ENCODE data around the gene CDCA4. TPM values are rescaled to one million over a fixed set of nuclear protein-coding genes. Genes with fewer than 3 reads are reported as not detected.

The CDCA4 gene
- total RNA-seq, 1 donor from 2014 or later = 64.6 TPM

DNA sequence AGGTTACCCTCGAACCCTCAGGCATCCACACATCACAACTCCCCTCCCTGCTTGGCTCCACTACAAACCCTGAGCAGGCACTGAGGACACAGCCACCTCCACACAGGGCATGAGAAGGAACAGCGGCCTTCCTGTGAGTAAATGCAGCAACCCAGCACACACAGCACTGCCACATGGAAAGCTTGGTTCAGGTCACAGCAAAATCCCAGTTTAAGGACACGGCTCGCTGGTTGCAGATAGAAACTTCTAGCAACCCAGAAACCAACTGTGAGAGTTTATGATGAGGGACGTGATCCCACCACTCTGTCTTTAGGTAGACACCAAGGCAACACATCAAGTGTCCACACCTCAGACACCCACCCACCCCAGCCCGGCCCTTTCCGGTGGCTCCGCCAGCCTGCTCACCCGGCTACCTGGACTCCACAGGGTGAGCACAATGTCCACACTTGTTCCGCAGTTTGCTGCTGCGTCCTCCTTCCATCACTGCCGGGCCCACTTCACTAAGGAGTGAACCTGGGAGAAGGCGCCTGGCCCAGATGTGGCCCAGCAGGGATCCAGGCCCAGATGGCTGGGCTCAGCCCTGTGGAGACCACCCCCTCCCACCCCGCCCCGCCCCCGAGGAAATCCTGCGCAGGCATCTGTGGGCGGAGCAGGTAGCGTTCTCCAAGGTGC lies 13.2 kb downstream of the CDCA4 start:
- H3K36me3 Mint-ChIP-seq (ENCODE audit: low read depth) = peaks cover 27% of the 10 kb centered on the region
- no peak overlapping the region for H3K4me3 Mint-ChIP-seq
- H3K9me3 Mint-ChIP-seq = no peaks in the 10 kb centered on the region
- H3K27me3 Mint-ChIP-seq = no peaks in the 10 kb centered on the region
- intact Hi-C loops (cut with micrococcal nuclease) = no loop called here
- no peak for DNase-seq
- no peak overlapping the region for H3K27ac Mint-ChIP-seq
- H3K4me1 Mint-ChIP-seq = peaks cover 7% of the 10 kb centered on the region

- intact Hi-C loops (cut with micrococcal nuclease) = no loop called here
- Mint-ChIP-seq H3K36me3 (ENCODE audit: low read depth) (peaks cover 22% of the 10 kb centered on the region), H3K27me3 (no peaks in the 10 kb centered on the region), H3K4me1 (peaks cover 7% of the 10 kb centered on the region), H3K9me3 (no peaks in the 10 kb centered on the region), H3K4me3 (no peak overlapping the region), H3K27ac (no peak overlapping the region)
- no peak for DNase-seq
Measured at GRCh38 chr14:105006831-105007592, 13.9 kb downstream of the CDCA4 start.

- Mint-ChIP-seq H3K36me3 (ENCODE audit: low read depth) (peaks cover 17% of the 10 kb centered on the region), H3K27me3 (no peaks in the 10 kb centered on the region), H3K27ac (no peak overlapping the region), H3K4me3 (no peak overlapping the region), H3K9me3 (no peaks in the 10 kb centered on the region), H3K4me1 (peaks cover 4% of the 10 kb centered on the region)
- intact Hi-C loops (cut with micrococcal nuclease) = no loop called here
- no peak for DNase-seq
Measured at GRCh38 chr14:105005929-105006830, 14.7 kb downstream of the CDCA4 start.

- intact Hi-C loops (cut with micrococcal nuclease) = no loop called here
- H3K4me3 Mint-ChIP-seq = no peak overlapping the region
- no peak overlapping the region for H3K27ac Mint-ChIP-seq
- peaks cover 4% of the 10 kb centered on the region for H3K4me1 Mint-ChIP-seq
- no peaks in the 10 kb centered on the region for H3K9me3 Mint-ChIP-seq
- peaks cover 20% of the 10 kb centered on the region for H3K36me3 Mint-ChIP-seq (ENCODE audit: low read depth)
- H3K27me3 Mint-ChIP-seq = no peaks in the 10 kb centered on the region
- no peak for DNase-seq
Measured at GRCh38 chr14:105005329-105005928, 15.5 kb downstream of the CDCA4 start.

GRCh38 chr14:104999361-104999760 lies 21.5 kb downstream of the CDCA4 start:
- Mint-ChIP-seq H3K27ac (no peak overlapping the region), H3K36me3 (ENCODE audit: low read depth) (peaks cover 9% of the 10 kb centered on the region), H3K27me3 (no peaks in the 10 kb centered on the region), H3K9me3 (no peaks in the 10 kb centered on the region), H3K4me1 (peaks cover 2% of the 10 kb centered on the region), H3K4me3 (no peak overlapping the region)
- DNase-seq = no peak
- intact Hi-C loops (cut with micrococcal nuclease) = no loop called here

DNA sequence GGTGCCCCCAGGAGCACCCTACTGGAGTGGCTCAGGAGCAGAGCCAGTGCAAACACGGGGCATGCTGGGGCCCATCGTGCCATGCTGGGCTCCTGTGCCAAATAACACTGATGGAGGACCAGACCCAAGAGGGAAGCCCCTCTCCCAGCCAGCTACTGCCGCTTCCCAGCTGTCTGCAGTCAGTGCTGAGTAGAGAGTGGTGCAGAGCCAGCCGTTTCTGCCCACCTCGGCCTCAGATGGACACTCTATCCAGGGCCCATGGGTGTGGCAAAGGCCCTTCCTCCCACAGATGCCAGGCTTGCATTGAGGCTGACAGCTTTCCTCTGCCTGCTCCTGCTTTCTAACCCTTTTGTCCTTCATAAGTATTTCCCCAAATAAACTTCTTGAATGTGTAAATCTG lies 22.1 kb downstream of the CDCA4 start:
- intact Hi-C loops (cut with micrococcal nuclease) = no loop called here
- no peak for DNase-seq
- no peak overlapping the region for H3K4me3 Mint-ChIP-seq
- H3K27me3 Mint-ChIP-seq = no peaks in the 10 kb centered on the region
- no peaks in the 10 kb centered on the region for H3K9me3 Mint-ChIP-seq
- peaks cover 9% of the 10 kb centered on the region for H3K36me3 Mint-ChIP-seq (ENCODE audit: low read depth)
- no peak overlapping the region for H3K27ac Mint-ChIP-seq
- H3K4me1 Mint-ChIP-seq = no peaks in the 10 kb centered on the region

- no peak for DNase-seq
- Mint-ChIP-seq H3K4me3 (no peak overlapping the region), H3K9me3 (no peaks in the 10 kb centered on the region), H3K27me3 (no peaks in the 10 kb centered on the region), H3K36me3 (ENCODE audit: low read depth) (peaks cover 13% of the 10 kb centered on the region), H3K27ac (no peak overlapping the region), H3K4me1 (no peaks in the 10 kb centered on the region)
- intact Hi-C loops (cut with micrococcal nuclease) = no loop called here
Measured at GRCh38 chr14:104996483-104996882, 24.4 kb downstream of the CDCA4 start.

DNA sequence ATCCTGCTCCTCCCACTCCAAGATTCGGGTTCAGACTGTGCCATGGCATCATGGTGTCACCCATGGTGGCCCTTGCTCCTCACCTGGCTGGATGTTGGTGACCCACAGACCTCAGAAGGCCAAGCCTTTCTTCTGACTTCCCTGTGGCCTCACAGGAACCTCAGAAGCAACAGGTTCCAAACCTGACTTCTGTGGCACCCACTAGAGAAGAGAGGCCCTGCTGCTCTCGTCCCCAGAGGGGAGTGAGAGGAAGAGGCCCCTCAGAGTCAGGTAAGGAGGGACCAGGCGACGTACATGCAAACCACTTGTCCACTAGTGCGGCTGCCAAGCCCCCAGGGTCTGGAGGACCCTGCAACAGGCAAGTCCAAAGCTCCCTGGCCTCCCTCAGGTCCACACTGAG lies 24.9 kb downstream of the CDCA4 start:
- Mint-ChIP-seq H3K4me1 (no peaks in the 10 kb centered on the region), H3K27ac (no peak overlapping the region), H3K9me3 (no peaks in the 10 kb centered on the region), H3K4me3 (no peak overlapping the region), H3K27me3 (no peaks in the 10 kb centered on the region), H3K36me3 (ENCODE audit: low read depth) (peaks cover 13% of the 10 kb centered on the region)
- no peak for DNase-seq
- intact Hi-C loops (cut with micrococcal nuclease) = no loop called here

DNA sequence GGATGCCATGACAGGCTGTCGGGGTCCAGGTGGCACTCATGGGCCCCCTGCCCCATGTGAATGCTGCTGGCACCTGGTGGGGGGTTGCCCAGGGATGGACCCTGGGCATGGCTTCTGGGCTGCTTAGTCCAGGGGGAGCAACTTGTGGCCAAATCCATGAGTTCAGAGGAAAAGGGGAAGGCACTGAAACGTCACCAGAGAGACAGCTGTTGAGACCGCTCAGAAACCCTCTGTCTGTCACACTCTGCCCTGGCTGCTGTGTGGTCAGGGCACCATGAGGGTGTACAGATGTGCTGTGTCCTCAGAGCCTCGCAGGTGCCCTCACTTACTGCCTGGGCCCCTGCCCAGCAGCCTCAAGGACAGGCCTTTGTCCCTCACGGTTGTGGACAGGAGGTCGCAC lies 25.9 kb downstream of the CDCA4 start:
- intact Hi-C loops (cut with micrococcal nuclease) = no loop called here
- Mint-ChIP-seq H3K27me3 (no peaks in the 10 kb centered on the region), H3K27ac (no peak overlapping the region), H3K9me3 (no peaks in the 10 kb centered on the region), H3K4me3 (no peak overlapping the region), H3K36me3 (ENCODE audit: low read depth) (peaks cover 10% of the 10 kb centered on the region), H3K4me1 (no peaks in the 10 kb centered on the region)
- no peak for DNase-seq

DNA sequence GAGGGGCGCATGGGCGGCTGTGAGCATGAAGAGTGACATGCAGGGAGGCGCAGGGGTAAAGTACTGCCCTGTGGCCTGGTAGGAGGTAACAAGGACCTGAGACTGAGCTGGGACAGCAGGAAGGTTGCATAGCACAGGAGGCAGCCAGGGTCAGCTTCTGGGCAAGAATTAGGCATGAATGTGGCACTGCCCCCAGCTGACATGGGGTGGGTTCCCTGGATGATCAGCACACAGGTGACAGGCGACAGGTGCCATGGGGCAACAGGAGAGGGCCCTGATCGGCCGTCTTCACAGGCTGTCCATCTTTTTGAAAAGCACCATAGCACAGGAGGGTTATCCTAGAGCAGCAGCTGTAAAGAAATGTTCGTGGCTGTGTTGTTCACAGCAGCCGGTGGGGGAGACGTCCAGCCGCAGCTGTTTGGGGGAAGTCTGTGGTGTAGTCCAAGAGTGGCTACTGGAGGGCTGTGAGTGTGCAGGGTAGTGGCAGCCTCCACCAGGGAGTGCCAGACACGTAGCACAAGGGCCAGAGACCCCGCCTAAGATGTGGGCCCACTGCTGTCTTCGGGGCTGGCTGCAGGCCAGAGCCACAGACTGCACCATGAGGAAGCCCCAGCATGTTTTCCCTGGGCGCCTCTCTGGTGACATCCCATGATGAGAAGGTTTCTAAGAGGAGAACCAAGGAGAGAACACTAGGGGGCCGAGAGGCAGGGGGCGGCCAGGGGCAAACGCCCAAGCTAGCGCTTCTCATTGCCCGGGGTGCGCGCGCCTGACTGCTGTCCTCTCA lies 26.9 kb downstream of the CDCA4 start:
- Mint-ChIP-seq H3K27me3 (no peaks in the 10 kb centered on the region), H3K27ac (no peak overlapping the region), H3K4me1 (no peaks in the 10 kb centered on the region), H3K4me3 (no peak overlapping the region), H3K36me3 (ENCODE audit: low read depth) (peaks cover 6% of the 10 kb centered on the region), H3K9me3 (no peaks in the 10 kb centered on the region)
- intact Hi-C loops (cut with micrococcal nuclease) = no loop called here
- DNase-seq = no peak

- Mint-ChIP-seq H3K27ac (no peak overlapping the region), H3K9me3 (no peaks in the 10 kb centered on the region), H3K4me1 (no peaks in the 10 kb centered on the region), H3K4me3 (no peak overlapping the region), H3K27me3 (no peaks in the 10 kb centered on the region), H3K36me3 (ENCODE audit: low read depth) (peaks cover 6% of the 10 kb centered on the region)
- no peak for DNase-seq
- intact Hi-C loops (cut with micrococcal nuclease) = no loop called here
Measured at GRCh38 chr14:104993306-104993705, 27.6 kb downstream of the CDCA4 start.

GRCh38 chr14:104992501-104992900 lies 28.4 kb downstream of the CDCA4 start:
- DNase-seq = no peak
- no peak overlapping the region for H3K4me3 Mint-ChIP-seq
- H3K36me3 Mint-ChIP-seq (ENCODE audit: low read depth) = peaks cover 6% of the 10 kb centered on the region
- H3K27me3 Mint-ChIP-seq = no peaks in the 10 kb centered on the region
- intact Hi-C loops (cut with micrococcal nuclease) = no loop called here
- no peaks in the 10 kb centered on the region for H3K9me3 Mint-ChIP-seq
- H3K27ac Mint-ChIP-seq = peak overlapping the region; percentile 4
- H3K4me1 Mint-ChIP-seq = no peaks in the 10 kb centered on the region

GRCh38 chr14:104991896-104992230 lies 29.0 kb downstream of the CDCA4 start:
- no peak for DNase-seq
- Mint-ChIP-seq H3K4me1 (peaks cover 3% of the 10 kb centered on the region), H3K36me3 (ENCODE audit: low read depth) (peaks cover 8% of the 10 kb centered on the region), H3K4me3 (no peak overlapping the region), H3K27me3 (peaks cover 3% of the 10 kb centered on the region), H3K9me3 (no peaks in the 10 kb centered on the region), H3K27ac (no peak overlapping the region)
- intact Hi-C loops (cut with micrococcal nuclease) = no loop called here
